Left ventricle myocardium superior (tissue), 1 donor: ENCODE results near the gene KCNN2. TPM values are rescaled to one million over a fixed set of nuclear protein-coding genes. Genes with fewer than 3 reads are reported as not detected.
A peak's percentile ranks its signal among the peaks of the same experiment; 100 is the strongest.

Source experiments
- ATAC-seq: fragments of 200-7000 bp; cut with Tn5 transposase; one replicate; pipeline ENCODE4 v1.9.1; 2020; ENCODE audit warnings: mild to moderate bottlenecking, moderate library complexity
- DNase-seq: peaks from one replicate; pipeline ENCODE4 v3.0.0-alpha.2; 2020
- intact Hi-C: fragments of 100-400 bp; cut with micrococcal nuclease; formaldehyde crosslinking; loops from one replicate; pipeline ENCODE4 v1.11.0; 2022
- long read RNA-seq: library from polyadenylated mRNA; unstranded; transcript quantifications from one replicate; pipeline ENCODE4 v2.0.0, GENCODE V29; 2021
- total RNA-seq: library from RNA; stranded (reverse); fragmentation: NEBNext Ultra II Directional; extraction: Animal tissue kit (Norgen Biotek cat#: 25700); gene quantifications from one replicate; pipeline ENCODE4 v1.2.1, GENCODE V29; 2021
- donor health status: DM: no; HTN: yes; CAD: no; lungs with severe emphysema.

KCNN2 gene
- total RNA-seq = 10.5 TPM
- long read RNA-seq, transcript KCNN2-201 (8 exons, 2,512 nt) = major isoform, 23 of 28 reads
- long read RNA-seq, partial matches to known transcripts = 1 of 28 reads
- long read RNA-seq, other reads (novel, unspliced or antisense) = 3 of 28 reads

- DNase-seq (peak; percentile 87), ATAC-seq (peak; percentile 96)
- intact Hi-C loops = no loop called here
These were observed at the start of gene KCNN2 for GRCh38 chr5:114361724-114362196. TSS of gene KCNN2 (plus strand) at chr5:114362070. CDS start at chr5:114362140, 70 bp downstream.

GRCh38 chr5:114312658-114313057 is 49.2 kb upstream of the KCNN2 start:
- intact Hi-C loops = no loop called here
- DNase-seq (no peak), ATAC-seq (no peak)

GRCh38 chr5:114314061-114314460 is 47.8 kb upstream of the KCNN2 start:
- intact Hi-C loops = no loop called here

GRCh38 chr5:114316167-114316566 is 45.7 kb upstream of the KCNN2 start:
- intact Hi-C loops = no loop called here
- no peak for ATAC-seq

More at GRCh38 chr5:114314061-114314460, 47.8 kb upstream of the KCNN2 start:
- ATAC-seq (no peak), DNase-seq (no peak)

GRCh38 chr5:114317751-114318150 is 44.1 kb upstream of the KCNN2 start:
- intact Hi-C loops = no loop called here
- ATAC-seq = no peak
- DNase-seq = no peak

More at GRCh38 chr5:114316167-114316566, 45.7 kb upstream of the KCNN2 start:
- DNase-seq = no peak

GRCh38 chr5:114319236-114319635 is 42.6 kb upstream of the KCNN2 start:
- ATAC-seq = no peak
- intact Hi-C loops = no loop called here
- no peak for DNase-seq

GRCh38 chr5:114319821-114320220 is 42.0 kb upstream of the KCNN2 start:
- ATAC-seq = no peak
- intact Hi-C loops = no loop called here
- DNase-seq = no peak

GRCh38 chr5:114324282-114324681 is 37.6 kb upstream of the KCNN2 start:
- intact Hi-C loops = no loop called here
- DNase-seq (no peak), ATAC-seq (no peak)

GRCh38 chr5:114325541-114325940 is 36.3 kb upstream of the KCNN2 start:
- ATAC-seq (peak; percentile 59), DNase-seq (no peak)
- intact Hi-C loops = no loop called here

GRCh38 chr5:114327474-114327873 is 34.4 kb upstream of the KCNN2 start:
- DNase-seq (no peak), ATAC-seq (no peak)
- intact Hi-C loops = no loop called here

- no peak for DNase-seq
- intact Hi-C loops = no loop called here
- ATAC-seq = no peak
These were observed 33.9 kb upstream of the KCNN2 start for GRCh38 chr5:114327987-114328386.

- intact Hi-C loops = no loop called here
- ATAC-seq (no peak), DNase-seq (no peak)
These were observed 30.8 kb upstream of the KCNN2 start for GRCh38 chr5:114330916-114331531.

GRCh38 chr5:114332493-114332892 is 29.4 kb upstream of the KCNN2 start:
- ATAC-seq = no peak
- DNase-seq = no peak
- intact Hi-C loops = no loop called here

- intact Hi-C loops = no loop called here
- ATAC-seq = no peak
- DNase-seq = no peak
These were observed 28.9 kb upstream of the KCNN2 start for GRCh38 chr5:114332925-114333324.

GRCh38 chr5:114335391-114335790 is 26.5 kb upstream of the KCNN2 start:
- DNase-seq = no peak
- intact Hi-C loops = no loop called here
- ATAC-seq = no peak

GRCh38 chr5:114339108-114339507 is 22.8 kb upstream of the KCNN2 start:
- DNase-seq (no peak), ATAC-seq (no peak)
- intact Hi-C loops = no loop called here

GRCh38 chr5:114346181-114346580 is 15.7 kb upstream of the KCNN2 start:
- intact Hi-C loops = no loop called here
- DNase-seq (no peak), ATAC-seq (no peak)

GRCh38 chr5:114355086-114355830 is 6.6 kb upstream of the KCNN2 start:
- intact Hi-C loops = no loop called here
- DNase-seq = no peak
- no peak for ATAC-seq

GRCh38 chr5:114358329-114358728 is 3.5 kb upstream of the KCNN2 start:
- ATAC-seq (no peak), DNase-seq (no peak)
- intact Hi-C loops = no loop called here

GRCh38 chr5:114360357-114360756 is 1.5 kb upstream of the KCNN2 start:
- intact Hi-C loops = no loop called here
- no peak for ATAC-seq

More at GRCh38 chr5:114360357-114360756, 1.5 kb upstream of the KCNN2 start:
- no peak for DNase-seq
